HG03025 (cell line): ENCODE results near the gene ZBTB16.

Source experiments
- ATAC-seq: cut with Tn5 transposase; IDR thresholded peaks from one replicate; pipeline ENCODE4 v1.9.1; 2021; ENCODE audit warnings: mild to moderate bottlenecking, moderate library complexity; ENCODE audit not compliant: unreplicated experiment, low FRiP score

The ZBTB16 gene

GRCh38 chr11:114059278-114059983, at the start of gene ZBTB16:
Gene ZBTB16 (plus strand): TSS chr11:114059711. CDS start chr11:114063301, 3,590 bp downstream.
- no peak for ATAC-seq

- ATAC-seq: no peak
These were observed 48.6 kb upstream of the ZBTB16 start for GRCh38 chr11:114010931-114011330.

- ATAC-seq: no peak
These were observed 48.1 kb upstream of the ZBTB16 start for GRCh38 chr11:114011443-114011842.

- no peak for ATAC-seq
These were observed 44.4 kb upstream of the ZBTB16 start for GRCh38 chr11:114015117-114015516.

GRCh38 chr11:114016986-114017385, 42.5 kb upstream of the ZBTB16 start:
- no peak for ATAC-seq

GRCh38 chr11:114017723-114018122, 41.8 kb upstream of the ZBTB16 start:
- no peak for ATAC-seq

- ATAC-seq: no peak
These were observed 40.5 kb upstream of the ZBTB16 start for GRCh38 chr11:114019046-114019445.

GRCh38 chr11:114019574-114019973, 39.9 kb upstream of the ZBTB16 start:
- no peak for ATAC-seq

GRCh38 chr11:114025329-114025907, 34.1 kb upstream of the ZBTB16 start:
- no peak for ATAC-seq

GRCh38 chr11:114026355-114026754, 33.2 kb upstream of the ZBTB16 start:
- no peak for ATAC-seq

GRCh38 chr11:114027391-114027790, 32.1 kb upstream of the ZBTB16 start:
- no peak for ATAC-seq

GRCh38 chr11:114027926-114028325, 31.6 kb upstream of the ZBTB16 start:
- no peak for ATAC-seq

GRCh38 chr11:114031246-114031966, 28.1 kb upstream of the ZBTB16 start:
- no peak for ATAC-seq

- ATAC-seq: no peak
These were observed 27.6 kb upstream of the ZBTB16 start for GRCh38 chr11:114031967-114032320.

GRCh38 chr11:114033066-114033465, 26.4 kb upstream of the ZBTB16 start:
- no peak for ATAC-seq

GRCh38 chr11:114033572-114033971, 25.9 kb upstream of the ZBTB16 start:
- no peak for ATAC-seq

GRCh38 chr11:114034956-114035355, 24.6 kb upstream of the ZBTB16 start:
- no peak for ATAC-seq

GRCh38 chr11:114036147-114036811, 23.2 kb upstream of the ZBTB16 start:
- ATAC-seq: no peak

GRCh38 chr11:114036958-114037357, 22.6 kb upstream of the ZBTB16 start:
- no peak for ATAC-seq

GRCh38 chr11:114039551-114039950, 20.0 kb upstream of the ZBTB16 start:
- ATAC-seq: no peak

- no peak for ATAC-seq
These were observed 18.8 kb upstream of the ZBTB16 start for GRCh38 chr11:114040706-114041211.
